HCT116 (cell line): ENCODE measurements around the gene UBE3D. TPM values are rescaled to one million over a fixed set of nuclear protein-coding genes. Genes with fewer than 3 reads are reported as not detected.

Source experiments
- ATAC-seq: fragments of 200-7000 bp; cut with Tn5 transposase; 2 replicates; pipeline ENCODE4 v1.9.1; 2020; ENCODE audit warnings: mild to moderate bottlenecking, moderate library complexity
- BruUV-seq: library from RNA; stranded (reverse); fragments of 400-500 nt; replicated peaks from 2 replicates; lab custom pipeline; 2021; lab: Mats Ljungman, UMichigan
- CTCF ChIA-PET: fragments of 300-600 bp; sonication (Branson Sonifier 250); formaldehyde crosslinking; loops from one replicate; lab custom pipeline; 2021; ENCODE audit warnings: antibody characterized with exemption; lab: Charles Lee
- POLR2A ChIA-PET: fragments of 300-600, 350-600 bp; sonication (Branson Sonifier 250); formaldehyde crosslinking; loops from one replicate; lab custom pipeline; 2021; ENCODE audit warnings: antibody characterized with exemption; lab: Charles Lee
- RAD21 ChIA-PET, 2 experiments: fragments of 300-600 bp; sonication (Branson Sonifier 250); formaldehyde crosslinking; loops; one replicate each; lab custom pipeline; 2023; ENCODE audit warnings: low total read pairs in 2 of 2; ENCODE audit not compliant: uncharacterized antibody in 2 of 2, unreplicated experiment in 2 of 2, low non-redundant PET in 1 of 2; lab: Charles Lee
- DNase-seq: peaks from one replicate; pipeline ENCODE4 v3.0.0-alpha.2; 2010; ENCODE audit warnings: low read depth, low spot score
- H2AFZ ChIP-seq: fragments of 200-600 bp; shearing (Covaris generic), sonication (generic); 2 replicates; pipeline ENCODE4 v1.6.1; 2017; ENCODE audit warnings: low read depth, mixed run types, mixed read lengths, antibody characterized with exemption, low read length; ENCODE audit not compliant: poor library complexity, severe bottlenecking
- H3K27ac ChIP-seq: 2 replicates; pipeline ENCODE4 v1.5.1; 2012; ENCODE audit warnings: low read depth, low read length
- H3K27me3 ChIP-seq: fragments of 200-600 bp; sonication (generic); 2 replicates; pipeline ENCODE4 v1.6.1; 2016; ENCODE audit warnings: mixed run types, low read length, mixed read lengths; ENCODE audit not compliant: insufficient read depth
- H3K36me3 ChIP-seq, 2 experiments: fragments of 200-500 bp in 1 of 2; fragments of 200-600 bp in 1 of 2; sonication (Bioruptor generic) in 1 of 2; sonication (generic) in 1 of 2; 2 replicates each; pipeline versions ENCODE4 v1.5.1 to v1.6.1; 2014 to 2016; ENCODE audit warnings: low read length in 2 of 2, inconsistent platforms in 1 of 2, mixed read lengths in 1 of 2, mixed run types in 1 of 2; ENCODE audit not compliant: insufficient read depth in 2 of 2, control insufficient read depth in 1 of 2
- H3K4me1 ChIP-seq, 2 experiments: fragments of 200-600 bp in 1 of 2; sonication (generic) in 1 of 2; 2 replicates each; pipeline versions ENCODE4 v1.5.1 to v1.6.1; 2012 to 2017; ENCODE audit warnings: low read length in 2 of 2, inconsistent platforms in 1 of 2, mild to moderate bottlenecking in 1 of 2, mixed read lengths in 1 of 2, mixed run types in 1 of 2, moderate library complexity in 1 of 2; ENCODE audit not compliant: insufficient read depth in 2 of 2, control insufficient read depth in 1 of 2
- H3K4me2 ChIP-seq: fragments of 200-600 bp; sonication (generic); 2 replicates; pipeline ENCODE4 v1.6.1; 2017; ENCODE audit warnings: mixed run types, low read length, mixed read lengths
- H3K4me3 ChIP-seq, 2 experiments: fragments of 200-600 bp in 1 of 2; sonication (generic) in 1 of 2; replicated peaks in 1 of 2; 2 replicates each; pipeline ENCODE4 v1.5.1; 2011 to 2016; ENCODE audit warnings: low read length in 2 of 2, control low read depth in 1 of 2, low read depth in 1 of 2, mild to moderate bottlenecking in 1 of 2, mixed read lengths in 1 of 2, mixed run types in 1 of 2
- H3K79me2 ChIP-seq: fragments of 200-600 bp; sonication (generic); 2 replicates; pipeline ENCODE4 v1.6.1; 2017; ENCODE audit warnings: mild to moderate bottlenecking, mixed run types, low read length, moderate library complexity, mixed read lengths; ENCODE audit not compliant: insufficient read depth
- H3K9ac ChIP-seq: fragments of 200-600 bp; sonication (generic); 2 replicates; pipeline ENCODE4 v1.6.1; 2016; ENCODE audit warnings: low read length, mixed read lengths
- H3K9me2 ChIP-seq: fragments of 200-600 bp; sonication (generic), shearing (Covaris generic); 2 replicates; pipeline ENCODE4 v1.6.1; 2017; ENCODE audit warnings: mixed run types, mild to moderate bottlenecking, moderate library complexity; ENCODE audit not compliant: insufficient read depth
- H3K9me3 ChIP-seq, 2 experiments: fragments of 200-500 bp in 1 of 2; fragments of 200-600 bp in 1 of 2; sonication (Bioruptor generic) in 1 of 2; sonication (generic) in 1 of 2; 2 replicates each; pipeline ENCODE4 v1.6.1; 2014 to 2017; ENCODE audit warnings: low read length in 2 of 2, mixed read lengths in 2 of 2, inconsistent platforms in 1 of 2, low read depth in 1 of 2, mild to moderate bottlenecking in 1 of 2, mixed run types in 1 of 2, moderate library complexity in 1 of 2; ENCODE audit not compliant: control insufficient read depth in 1 of 2, insufficient read depth in 1 of 2
- H4K20me1 ChIP-seq: fragments of 200-600 bp; sonication (generic), shearing (Covaris generic); 2 replicates; pipeline ENCODE4 v1.6.1; 2017; ENCODE audit warnings: mixed run types, mild to moderate bottlenecking, moderate library complexity; ENCODE audit not compliant: insufficient read depth
- CBX3 ChIP-seq: IDR thresholded peaks from 2 replicates; pipeline ENCODE4 v1.6.1; 2012; ENCODE audit warnings: low read depth
- CEBPB ChIP-seq: IDR thresholded peaks from 2 replicates; pipeline ENCODE4 v1.6.1; 2012; ENCODE audit warnings: low read depth
- ELF1 ChIP-seq: IDR thresholded peaks from 2 replicates; pipeline ENCODE4 v1.6.1; 2012; ENCODE audit warnings: low read depth, borderline replicate concordance
- EZH2phosphoT487 ChIP-seq: fragments of 200-600 bp; IDR thresholded peaks from 2 replicates; pipeline ENCODE4 v1.6.1; 2018; ENCODE audit warnings: antibody characterized with exemption, borderline replicate concordance
- FOSL1 ChIP-seq: IDR thresholded peaks from 2 replicates; pipeline ENCODE4 v1.6.1; 2012; ENCODE audit warnings: low read depth
- JUND ChIP-seq: IDR thresholded peaks from 2 replicates; pipeline ENCODE4 v1.6.1; 2012
- POLR2A ChIP-seq: IDR thresholded peaks from 2 replicates; pipeline ENCODE4 v1.7.0; 2011; ENCODE audit warnings: borderline replicate concordance; ENCODE audit not compliant: insufficient read depth, insufficient read length; ENCODE audit errors: extremely low read depth
- POLR2AphosphoS5 ChIP-seq: IDR thresholded peaks from 2 replicates; pipeline ENCODE4 v1.6.1; 2011; ENCODE audit warnings: mild to moderate bottlenecking, low read depth, low read length, moderate library complexity
- SRF ChIP-seq: IDR thresholded peaks from 2 replicates; pipeline ENCODE4 v1.6.1; 2012; ENCODE audit warnings: low read depth
- YY1 ChIP-seq: IDR thresholded peaks from 2 replicates; pipeline ENCODE4 v1.6.1; 2011; ENCODE audit warnings: low read length, low read depth, moderate library complexity, mild to moderate bottlenecking; ENCODE audit not compliant: insufficient replicate concordance; ENCODE audit errors: extremely low read depth
- intact Hi-C: fragments of 100-400 bp; cut with micrococcal nuclease; formaldehyde crosslinking; loops from 2 replicates; pipeline ENCODE4 v1.10.0; 2022
- total RNA-seq: library from RNA; stranded (reverse); gene quantifications from one replicate; pipeline ENCODE4 v1.2.1, GENCODE V29; 2021; ENCODE audit not compliant: unreplicated experiment

UBE3D gene
- total RNA-seq, 1 experiment from 2014 or later = 9.0 TPM

GRCh38 chr6:83068616-83069015 is 3.0 kb upstream of the UBE3D start:
- Histone ChIP-seq H3K27me3 (no peaks in the 10 kb centered on the region), H3K9me3 (no peaks in the 10 kb centered on the region), H3K4me2 (peak overlapping the region; percentile 94), H3K4me1 (peaks cover 2 to 23% of the 10 kb centered on the region in 2 experiments; a peak in 3 of 4 replicates), H3K4me3 (peak overlapping the region; percentile 68 to 75)
- no peak for DNase-seq
- intact Hi-C loops = loop anchor here (10.0 kb wide), 1 partner anchor 356 kb away; no protein-coding TSS in a partner anchor
- no peak for ATAC-seq
- TF ChIP-seq EZH2phosphoT487 = no peak
- no peak for TF ChIP-seq CBX3
- no peak for TF ChIP-seq YY1
- TF ChIP-seq FOSL1 = no peak
- no peak for TF ChIP-seq ELF1
- TF ChIP-seq POLR2AphosphoS5 = no peak
- TF ChIP-seq SRF = no peak
- no peak for TF ChIP-seq CEBPB
- TF ChIP-seq POLR2A = no peak
- TF ChIP-seq JUND = no peak
- TF ChIP-seq, all 23 proteins: peak for 0
- no peaks in the 10 kb centered on the region for H3K36me3 ChIP-seq
- H3K9ac ChIP-seq = peak overlapping the region; percentile 60
- CTCF ChIA-PET = interaction anchor here (4.0 to 4.3 kb wide), 2 partner anchors 444 to 467 kb away, joined by 22 to 120 read pairs; partner anchors contain the start of gene PRSS35
- peaks cover 22% of the 10 kb centered on the region for H3K79me2 ChIP-seq
- RAD21 ChIA-PET = interaction anchor here in 1 of 2 experiments (1.9 kb wide), 1 partner anchor 146 kb away, joined by 4 read pairs; no protein-coding TSS in a partner anchor
- peak overlapping the region; percentile 73; the same call in 1 of the 2 replicates for H3K27ac ChIP-seq
- H3K9me2 ChIP-seq = no peaks in the 10 kb centered on the region
- BruUV-seq = no TSS peak
- POLR2A ChIA-PET = no interaction called here
- H4K20me1 ChIP-seq = no peaks in the 10 kb centered on the region
- H2AFZ ChIP-seq = peak overlapping the region; percentile 97
